ENCODE data around the gene NME9.

GRCh38 chr3:138282836-138283235 is 46.8 kb downstream of the NME9 start:
- TF ChIP-seq POLR2A (IDR thresholded peaks at IDR 0.05; ENCODE audit: low read depth) = no peak
- TF ChIP-seq CTCF (IDR thresholded peaks at IDR 0.05) = no peak
- no peak for TF ChIP-seq EP300 (IDR thresholded peaks at IDR 0.05)
- TF ChIP-seq POLR2AphosphoS5 (IDR thresholded peaks at IDR 0.05) = no peak

All from esophagus muscularis mucosa (tissue), 4 donors.